ENCODE measurements around the gene PARS2.
A peak's percentile ranks its signal among the peaks of the same experiment; 100 is the strongest.

PARS2 gene

GRCh38 chr1:54798769-54799641 is 34.7 kb upstream of the PARS2 start:
- peak; percentile 49 for DNase-seq (ENCODE audit: low read depth)
- peak overlapping the region; percentile 9; the same call in 1 of the 2 replicates for H3K4me3 ChIP-seq (ENCODE audit: low read depth, low read length)
- no peak for TF ChIP-seq CTCF (IDR thresholded peaks at IDR 0.05; ENCODE audit: low read depth, low read length, missing control alignments)

GRCh38 chr1:54798206-54798605 is 33.9 kb upstream of the PARS2 start:
- no peak overlapping the region for H3K4me3 ChIP-seq (ENCODE audit: low read depth, low read length)
- no peak for DNase-seq (ENCODE audit: low read depth)
- no peak for TF ChIP-seq CTCF (IDR thresholded peaks at IDR 0.05; ENCODE audit: low read depth, low read length, missing control alignments)

- no peak overlapping the region for H3K4me3 ChIP-seq (ENCODE audit: low read depth, low read length)
- no peak for DNase-seq (ENCODE audit: low read depth)
- TF ChIP-seq CTCF (IDR thresholded peaks at IDR 0.05; ENCODE audit: low read depth, low read length, missing control alignments), result no peak
Observed at GRCh38 chr1:54796902-54797301, 32.6 kb upstream of the PARS2 start.

- no peak for TF ChIP-seq CTCF (IDR thresholded peaks at IDR 0.05; ENCODE audit: low read depth, low read length, missing control alignments)
- DNase-seq (ENCODE audit: low read depth), result no peak
- no peak overlapping the region for H3K4me3 ChIP-seq (ENCODE audit: low read depth, low read length)
Observed at GRCh38 chr1:54795841-54796468, 31.6 kb upstream of the PARS2 start.

GRCh38 chr1:54795356-54795665 is 31.0 kb upstream of the PARS2 start:
- H3K4me3 ChIP-seq (ENCODE audit: low read depth, low read length), result no peak overlapping the region
- DNase-seq (ENCODE audit: low read depth), result no peak
- no peak for TF ChIP-seq CTCF (IDR thresholded peaks at IDR 0.05; ENCODE audit: low read depth, low read length, missing control alignments)

GRCh38 chr1:54794451-54795355 is 30.4 kb upstream of the PARS2 start:
- DNase-seq (ENCODE audit: low read depth), result no peak
- no peak overlapping the region for H3K4me3 ChIP-seq (ENCODE audit: low read depth, low read length)
- TF ChIP-seq CTCF (IDR thresholded peaks at IDR 0.05; ENCODE audit: low read depth, low read length, missing control alignments), result no peak
